Esophagus squamous epithelium (tissue), 4 donors: Measurements from ENCODE around the gene IMMP2L.

Experiments
- POLR2A ChIP-seq, 4 donors: fragments of 450-650 bp; IDR thresholded peaks; one replicate each; pipeline ENCODE4 v1.6.1; 2017; ENCODE audit warnings: antibody characterized with exemption in 4 of 4, mild to moderate bottlenecking in 4 of 4, moderate library complexity in 3 of 4
- TF ChIP-seq, protein P1 (sequence below), 6 experiments: fragments of 450-650 bp in 4 of 6; fragments of 200-600 bp in 2 of 6; sonication (generic) in 2 of 6; IDR thresholded peaks; one replicate each; pipeline ENCODE4 v1.5.1; 2016 to 2019; ENCODE audit warnings: antibody characterized with exemption in 6 of 6, mild to moderate bottlenecking in 4 of 6, moderate library complexity in 4 of 6

DNA sequence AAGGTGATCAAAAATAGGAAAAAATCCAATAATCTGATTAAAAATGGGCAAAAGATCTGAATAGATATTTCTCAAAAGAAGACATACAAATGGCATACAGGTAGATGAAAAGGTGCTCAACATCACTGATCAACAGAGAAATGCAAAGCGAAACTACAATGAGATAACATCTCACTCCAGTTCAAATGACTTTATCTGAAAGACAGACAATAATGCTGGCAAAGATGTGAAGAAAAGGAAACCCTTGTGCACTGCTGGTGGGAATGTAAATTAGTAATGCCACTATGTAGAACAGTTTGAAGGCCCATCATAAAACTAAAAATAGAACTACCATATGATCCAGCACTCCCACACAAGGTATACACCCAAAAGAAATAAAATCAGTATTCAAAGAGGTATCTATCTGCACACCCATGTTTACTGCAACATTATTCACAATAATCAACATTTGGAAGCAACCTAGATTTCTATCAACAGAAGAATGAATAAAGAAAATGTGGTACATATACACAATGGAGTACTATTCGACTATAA is 386.3 kb downstream of the IMMP2L start:
- TF ChIP-seq, protein P1, sequence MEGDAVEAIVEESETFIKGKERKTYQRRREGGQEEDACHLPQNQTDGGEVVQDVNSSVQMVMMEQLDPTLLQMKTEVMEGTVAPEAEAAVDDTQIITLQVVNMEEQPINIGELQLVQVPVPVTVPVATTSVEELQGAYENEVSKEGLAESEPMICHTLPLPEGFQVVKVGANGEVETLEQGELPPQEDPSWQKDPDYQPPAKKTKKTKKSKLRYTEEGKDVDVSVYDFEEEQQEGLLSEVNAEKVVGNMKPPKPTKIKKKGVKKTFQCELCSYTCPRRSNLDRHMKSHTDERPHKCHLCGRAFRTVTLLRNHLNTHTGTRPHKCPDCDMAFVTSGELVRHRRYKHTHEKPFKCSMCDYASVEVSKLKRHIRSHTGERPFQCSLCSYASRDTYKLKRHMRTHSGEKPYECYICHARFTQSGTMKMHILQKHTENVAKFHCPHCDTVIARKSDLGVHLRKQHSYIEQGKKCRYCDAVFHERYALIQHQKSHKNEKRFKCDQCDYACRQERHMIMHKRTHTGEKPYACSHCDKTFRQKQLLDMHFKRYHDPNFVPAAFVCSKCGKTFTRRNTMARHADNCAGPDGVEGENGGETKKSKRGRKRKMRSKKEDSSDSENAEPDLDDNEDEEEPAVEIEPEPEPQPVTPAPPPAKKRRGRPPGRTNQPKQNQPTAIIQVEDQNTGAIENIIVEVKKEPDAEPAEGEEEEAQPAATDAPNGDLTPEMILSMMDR (IDR thresholded peaks at IDR 0.05): no peak
- no peak for TF ChIP-seq POLR2A (IDR thresholded peaks at IDR 0.05)
